Naive thymus-derived CD4-positive, alpha-beta T cell (primary cell): ENCODE measurements around the gene AKAP8. TPM values are rescaled to one million over a fixed set of nuclear protein-coding genes. Genes with fewer than 3 reads are reported as not detected.
"Not testable (repeated sequence)": the region's sequence is repeated elsewhere in the genome, so short reads cannot be mapped to it uniquely, and the experiment has no call there.

ENCODE experiments used
- ATAC-seq: fragments of 150-1000 bp; cut with Tn5 transposase; 2 replicates; pipeline ENCODE4 v1.10.0; 2021; ENCODE audit warnings: mild to moderate bottlenecking, moderate library complexity
- CTCF ChIA-PET: fragments of 350-600 bp; sonication (Branson Sonifier 250); formaldehyde crosslinking; loops from one replicate; lab custom pipeline; 2021; ENCODE audit warnings: antibody characterized with exemption; lab: Charles Lee
- POLR2A ChIA-PET: fragments of 350-600 bp; sonication (Branson Sonifier 250); formaldehyde crosslinking; loops from one replicate; lab custom pipeline; 2021; ENCODE audit warnings: antibody characterized with exemption, inconsistent platforms; lab: Charles Lee
- DNase-seq, 9 donors: peaks; one replicate each; pipeline versions ENCODE4 v3.0.0 to v3.0.0-alpha.2; 2020 to 2022; ENCODE audit warnings: mixed read lengths in 1 of 9
- H3K27ac ChIP-seq: one replicate; pipeline ENCODE4 v1.7.0; 2013; ENCODE audit warnings: mild to moderate bottlenecking, low read depth, low read length, moderate library complexity
- H3K27me3 ChIP-seq, 2 donors: one replicate each; pipeline ENCODE4 v1.7.0; 2013; ENCODE audit warnings: low read length in 2 of 2, mild to moderate bottlenecking in 2 of 2, moderate library complexity in 2 of 2; ENCODE audit not compliant: control insufficient read depth in 2 of 2, insufficient read depth in 2 of 2
- H3K36me3 ChIP-seq, 3 experiments: 1 replicate in 2 of 3; 2 replicates in 1 of 3; pipeline ENCODE4 v1.7.0; 2013; ENCODE audit warnings: low read length in 3 of 3, mild to moderate bottlenecking in 3 of 3, moderate library complexity in 1 of 3; ENCODE audit not compliant: insufficient read depth in 3 of 3, control insufficient read depth in 2 of 3
- H3K4me1 ChIP-seq, 2 donors: one replicate each; pipeline ENCODE4 v1.7.0; 2013; ENCODE audit warnings: low read length in 2 of 2, mild to moderate bottlenecking in 2 of 2, moderate library complexity in 1 of 2; ENCODE audit not compliant: control insufficient read depth in 2 of 2, insufficient read depth in 2 of 2
- H3K4me3 ChIP-seq: 2 replicates; pipeline ENCODE4 v1.7.0; 2013; ENCODE audit warnings: mild to moderate bottlenecking, low read length
- H3K9me3 ChIP-seq, 3 experiments: 1 replicate in 2 of 3; 2 replicates in 1 of 3; pipeline ENCODE4 v1.7.0; 2013; ENCODE audit warnings: low read length in 3 of 3; ENCODE audit not compliant: control insufficient read depth in 2 of 3
- H3K27ac Mint-ChIP-seq, 9 donors: one replicate each; pipeline ENCODE4 v1.8.0; 2020 to 2022; ENCODE audit warnings: mixed read lengths in 9 of 9, mild to moderate bottlenecking in 8 of 9, moderate library complexity in 5 of 9, inconsistent platforms in 2 of 9
- H3K27me3 Mint-ChIP-seq, 5 donors: one replicate each; pipeline ENCODE4 v1.8.0; 2021 to 2022; ENCODE audit warnings: mixed read lengths in 5 of 5, mild to moderate bottlenecking in 1 of 5
- H3K36me3 Mint-ChIP-seq, 5 donors: one replicate each; pipeline ENCODE4 v1.8.0; 2020 to 2022; ENCODE audit warnings: mixed read lengths in 5 of 5, mild to moderate bottlenecking in 3 of 5, inconsistent platforms in 1 of 5
- H3K4me1 Mint-ChIP-seq, 7 donors: one replicate each; pipeline ENCODE4 v1.8.0; 2020 to 2022; ENCODE audit warnings: mixed read lengths in 7 of 7, mild to moderate bottlenecking in 3 of 7, inconsistent platforms in 1 of 7
- H3K4me3 Mint-ChIP-seq, 10 donors: one replicate each; pipeline ENCODE4 v1.8.0; 2020 to 2022; ENCODE audit warnings: mild to moderate bottlenecking in 10 of 10, mixed read lengths in 10 of 10, moderate library complexity in 6 of 10, inconsistent platforms in 2 of 10
- H3K9me3 Mint-ChIP-seq, 11 donors: one replicate each; pipeline ENCODE4 v1.8.0; 2020 to 2022; ENCODE audit warnings: mixed read lengths in 11 of 11, mild to moderate bottlenecking in 4 of 11, inconsistent platforms in 1 of 11, moderate library complexity in 1 of 11
- intact Hi-C, 2 donors: fragments of 100-400 bp; cut with micrococcal nuclease; formaldehyde crosslinking; loops; one replicate each; pipeline ENCODE4 v1.15.1; 2023
- polyA plus RNA-seq, 2 donors: library from polyadenylated mRNA; unstranded; fragments of 300-500 nt; fragmentation: Illumina TruSeq; gene quantifications; one replicate each; pipeline ENCODE4 v1.2.3, GENCODE V29; 2021
- total RNA-seq, 6 experiments: library from RNA in 5 of 6; stranded (reverse) in 5 of 6; gene quantifications; 1 replicate in 5 of 6; 2 replicates in 1 of 6; pipeline ENCODE4 v1.2.3 and lab custom pipeline; 2021 to 2026

Gene AKAP8
- total and polyA plus RNA-seq, 7 experiments from 2014 or later = 11.9 to 81.2 (median 76.4) TPM

- intact Hi-C loops, H3K27ac ChIP-seq, CTCF ChIA-PET, H3K4me3 ChIP-seq, H3K36me3 Mint-ChIP-seq, POLR2A ChIA-PET, ATAC-seq, H3K27ac Mint-ChIP-seq, H3K4me1 Mint-ChIP-seq, H3K4me1 ChIP-seq, H3K36me3 ChIP-seq, H3K27me3 Mint-ChIP-seq, H3K9me3 ChIP-seq, DNase-seq, H3K9me3 Mint-ChIP-seq, H3K4me3 Mint-ChIP-seq, H3K27me3 ChIP-seq: not testable (repeated sequence)
These were observed 38.3 kb downstream of the AKAP8 start for GRCh38 chr19:15341328-15341727.

DNA sequence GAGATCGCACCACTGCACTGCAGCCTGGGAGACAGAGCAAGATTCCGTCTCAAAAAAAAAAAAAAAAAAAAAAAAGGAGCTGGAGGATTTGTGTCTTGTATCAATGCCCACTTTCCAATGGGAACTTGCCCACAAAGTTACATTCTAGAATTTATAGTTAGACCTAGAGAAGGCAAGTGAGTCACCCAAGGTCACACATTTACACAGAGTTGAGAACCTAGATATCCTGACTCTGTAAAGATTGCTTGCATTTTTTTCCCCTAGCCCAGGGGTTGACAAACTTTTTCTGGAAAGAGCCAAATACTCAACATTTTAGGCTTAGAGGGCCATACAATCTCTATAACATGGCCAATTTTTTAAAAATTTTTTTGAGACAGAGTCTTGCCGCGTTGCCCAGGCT lies 39.5 kb downstream of the AKAP8 start:
- no peak overlapping the region for H3K4me3 Mint-ChIP-seq
- intact Hi-C loops = no loop called here
- no peak for DNase-seq
- ChIA-PET POLR2A (no interaction called here), CTCF (no interaction called here)
- peaks cover 0 to 4% (median 0%) of the 10 kb centered on the region in 3 experiments for H3K36me3 ChIP-seq
- no peaks in the 10 kb centered on the region for H3K27me3 ChIP-seq
- no peaks in the 10 kb centered on the region for H3K27me3 Mint-ChIP-seq
- no peaks in the 10 kb centered on the region for H3K9me3 ChIP-seq
- H3K27ac Mint-ChIP-seq = no peak overlapping the region
- no peaks in the 10 kb centered on the region for H3K9me3 Mint-ChIP-seq
- no peak overlapping the region for H3K4me3 ChIP-seq
- no peak overlapping the region for H3K27ac ChIP-seq
- H3K4me1 Mint-ChIP-seq = peaks cover 0 to 4% (median 0%) of the 10 kb centered on the region in 7 donors
- H3K36me3 Mint-ChIP-seq = peaks cover 0 to 5% (median 4%) of the 10 kb centered on the region in 5 donors
- H3K4me1 ChIP-seq = no peaks in the 10 kb centered on the region
- ATAC-seq = no peak

GRCh38 chr19:15337202-15337601 lies 42.4 kb downstream of the AKAP8 start:
- Mint-ChIP-seq H3K27ac (no peak overlapping the region), H3K4me3 (no peak overlapping the region), H3K9me3 (peaks cover 0 to 2% (median 0%) of the 10 kb centered on the region in 11 donors), H3K4me1 (peaks cover 0 to 15% (median 10%) of the 10 kb centered on the region in 7 donors), H3K36me3 (peaks cover 0 to 1% (median 0%) of the 10 kb centered on the region in 5 donors), H3K27me3 (no peaks in the 10 kb centered on the region)
- peaks cover 5 to 8% of the 10 kb centered on the region in 2 donors for H3K4me1 ChIP-seq
- H3K9me3 ChIP-seq = no peaks in the 10 kb centered on the region
- intact Hi-C loops = no loop called here
- no peak overlapping the region for H3K4me3 ChIP-seq
- CTCF ChIA-PET = no interaction called here
- DNase-seq (no peak), ATAC-seq (no peak)
- no peaks in the 10 kb centered on the region for H3K27me3 ChIP-seq
- POLR2A ChIA-PET = interaction anchor here (0.8 kb wide), 1 partner anchor 42 kb away, joined by 3 read pairs; no protein-coding TSS in a partner anchor
- no peak overlapping the region for H3K27ac ChIP-seq
- H3K36me3 ChIP-seq = no peaks in the 10 kb centered on the region

GRCh38 chr19:15335992-15336391 lies 43.6 kb downstream of the AKAP8 start:
- DNase-seq, H3K27ac ChIP-seq, H3K9me3 ChIP-seq, H3K27ac Mint-ChIP-seq, H3K4me3 ChIP-seq, intact Hi-C loops, H3K36me3 Mint-ChIP-seq, H3K27me3 ChIP-seq, H3K27me3 Mint-ChIP-seq, H3K4me1 ChIP-seq, H3K9me3 Mint-ChIP-seq, CTCF ChIA-PET, H3K36me3 ChIP-seq, ATAC-seq: not testable (repeated sequence)
- POLR2A ChIA-PET = interaction anchor here (0.6 kb wide), 1 partner anchor 82 kb away, joined by 4 read pairs; no protein-coding TSS in a partner anchor
- H3K4me1 Mint-ChIP-seq = peaks cover under 1 to 17% (median 12%) of the 10 kb centered on the region in 7 donors
- H3K4me3 Mint-ChIP-seq = peak overlapping the region in 1 of 10 donors; percentile 4

DNA sequence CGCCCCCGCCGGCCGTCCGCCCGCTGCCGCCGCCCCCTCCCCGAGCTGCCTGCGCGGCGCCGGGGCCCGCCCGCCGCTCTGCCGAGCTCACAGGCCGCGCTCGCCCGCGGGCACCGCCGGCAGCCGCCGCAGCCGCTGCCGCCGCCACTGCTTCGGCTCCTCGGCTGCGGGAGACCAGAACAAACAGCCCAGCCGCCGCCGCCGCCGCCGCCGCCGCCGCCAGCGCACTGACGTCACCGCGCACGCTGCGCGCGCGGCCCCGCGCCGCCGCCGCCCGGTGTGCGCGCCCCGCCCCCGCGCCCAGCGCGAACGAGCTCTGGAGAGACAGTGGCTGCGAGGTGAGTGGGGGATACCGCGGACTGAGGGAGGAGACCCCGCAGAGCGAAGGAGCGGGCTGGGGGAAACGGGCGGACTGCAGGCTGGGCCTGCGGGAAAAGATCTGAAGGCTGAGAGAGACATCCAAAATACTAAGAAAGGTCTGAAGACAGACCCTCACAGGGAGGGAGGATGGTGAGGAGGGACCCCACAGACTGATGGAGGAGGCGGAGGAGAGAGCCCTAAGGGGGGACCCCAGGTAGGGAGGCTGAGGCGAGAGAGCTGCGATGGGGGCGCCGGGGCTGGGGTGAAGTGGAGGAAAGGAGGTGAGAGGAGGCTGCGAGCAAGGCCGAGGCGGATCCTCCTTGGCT lies 47.1 kb downstream of the AKAP8 start, which contains the start of gene BRD4:
TSS of gene BRD4 (minus strand) at position 229 of the 686 bp plus-strand sequence. CDS start 59,440 bp downstream, outside the sequence.
- H3K4me3 Mint-ChIP-seq = peak within 1 kb of the TSS; percentile 93 to 99 (median 96)
- peaks cover 0 to 5% (median 0%) of the 10 kb centered on the region in 11 donors for H3K9me3 Mint-ChIP-seq
- H3K9me3 ChIP-seq = no peaks in the 10 kb centered on the region
- H3K4me1 Mint-ChIP-seq = peaks cover 32 to 52% (median 47%) of the 10 kb centered on the region in 7 donors
- peak within 1 kb of the TSS; percentile 91 for H3K4me3 ChIP-seq
- POLR2A ChIA-PET = interaction anchor here (0.5 to 4.5 kb wide), 8 partner anchors 16 to 503 kb away, joined by 3 to 35 read pairs (median 4); partner anchors contain the start of genes AKAP8 and AKAP8L
- H3K36me3 ChIP-seq = peaks cover 0 to 4% (median 0%) of the 10 kb centered on the region in 3 experiments
- H3K27me3 Mint-ChIP-seq = no peaks in the 10 kb centered on the region
- H3K36me3 Mint-ChIP-seq = peaks cover 0 to 7% (median 0%) of the 10 kb centered on the region in 5 donors
- peak within 1 kb of the TSS; percentile 85 to 96 (median 94) for H3K27ac Mint-ChIP-seq
- intact Hi-C loops = loop anchor here (1.0 to 5.0 kb wide), 6 partner anchors 35 to 224 kb away; partner anchors contain the start of genes AKAP8 (in 1 of the 2) and RASAL3 (in 1 of the 2)
- peak; percentile 67 to 90 (median 81) for DNase-seq
- H3K4me1 ChIP-seq = peaks cover 28 to 29% of the 10 kb centered on the region in 2 donors
- H3K27me3 ChIP-seq = no peaks in the 10 kb centered on the region
- CTCF ChIA-PET = interaction anchor here (0.9 kb wide), 1 partner anchor 86 kb away, joined by 3 read pairs; the partner anchor contains the start of gene AKAP8L
- peak; percentile 82 for ATAC-seq
- peak within 1 kb of the TSS; percentile 91 for H3K27ac ChIP-seq

GRCh38 chr19:15331419-15332310 lies 47.9 kb downstream of the AKAP8 start:
- Histone ChIP-seq H3K27ac (peak overlapping the region; percentile 91), H3K9me3 (no peaks in the 10 kb centered on the region), H3K4me3 (peak overlapping the region; percentile 79), H3K27me3 (no peaks in the 10 kb centered on the region), H3K4me1 (peaks cover 35 to 37% of the 10 kb centered on the region in 2 donors), H3K36me3 (peaks cover 0 to 4% (median 0%) of the 10 kb centered on the region in 3 experiments)
- Mint-ChIP-seq H3K9me3 (peaks cover 0 to 7% (median 0%) of the 10 kb centered on the region in 11 donors), H3K27ac (peak overlapping the region; percentile 85 to 97 (median 94)), H3K36me3 (peaks cover 0 to 7% (median 0%) of the 10 kb centered on the region in 5 donors), H3K4me3 (peak overlapping the region; percentile 93 to 98 (median 95)), H3K27me3 (no peaks in the 10 kb centered on the region), H3K4me1 (peaks cover 39 to 60% (median 55%) of the 10 kb centered on the region in 7 donors)
- ChIA-PET POLR2A (interaction anchor here (0.7 to 4.5 kb wide), 6 partner anchors 15 to 504 kb away, joined by 3 to 35 read pairs (median 6); partner anchors contain the start of genes AKAP8 and AKAP8L), CTCF (interaction anchor here (0.9 kb wide), 1 partner anchor 87 kb away, joined by 3 read pairs; the partner anchor contains the start of gene AKAP8L)
- peak; percentile 48 to 78 (median 63) for DNase-seq
- intact Hi-C loops = loop anchor here (1.0 to 5.0 kb wide), 10 partner anchors 34 to 225 kb away; partner anchors contain the start of genes AKAP8 (in 2 of the 2), AKAP8L (in 1 of the 2) and RASAL3 (in 1 of the 2)
- ATAC-seq = peak; percentile 72
